Measurements from ENCODE around the gene ZNHIT3.

The ZNHIT3 gene

DNA sequence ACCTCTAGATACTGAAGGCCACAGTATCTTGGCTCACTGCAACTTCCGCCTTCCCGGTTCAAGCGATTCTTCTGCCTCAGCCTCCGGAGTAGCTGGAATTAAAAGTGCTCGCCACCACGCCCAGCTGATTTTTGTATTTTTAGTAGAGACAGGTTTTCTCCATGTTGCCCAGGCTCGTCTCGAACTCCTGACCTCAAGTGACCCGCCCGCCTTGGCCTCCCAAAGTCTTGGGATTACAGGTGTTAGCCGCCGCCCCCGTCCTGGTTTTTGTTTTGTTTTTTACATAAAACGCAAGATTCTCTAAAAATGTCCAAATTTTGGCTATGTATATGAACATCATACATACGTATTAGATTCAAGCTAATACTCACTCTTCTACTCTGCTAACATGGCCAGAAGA, 56.3 kb downstream of the ZNHIT3 start:
- TF ChIP-seq, protein P1, sequence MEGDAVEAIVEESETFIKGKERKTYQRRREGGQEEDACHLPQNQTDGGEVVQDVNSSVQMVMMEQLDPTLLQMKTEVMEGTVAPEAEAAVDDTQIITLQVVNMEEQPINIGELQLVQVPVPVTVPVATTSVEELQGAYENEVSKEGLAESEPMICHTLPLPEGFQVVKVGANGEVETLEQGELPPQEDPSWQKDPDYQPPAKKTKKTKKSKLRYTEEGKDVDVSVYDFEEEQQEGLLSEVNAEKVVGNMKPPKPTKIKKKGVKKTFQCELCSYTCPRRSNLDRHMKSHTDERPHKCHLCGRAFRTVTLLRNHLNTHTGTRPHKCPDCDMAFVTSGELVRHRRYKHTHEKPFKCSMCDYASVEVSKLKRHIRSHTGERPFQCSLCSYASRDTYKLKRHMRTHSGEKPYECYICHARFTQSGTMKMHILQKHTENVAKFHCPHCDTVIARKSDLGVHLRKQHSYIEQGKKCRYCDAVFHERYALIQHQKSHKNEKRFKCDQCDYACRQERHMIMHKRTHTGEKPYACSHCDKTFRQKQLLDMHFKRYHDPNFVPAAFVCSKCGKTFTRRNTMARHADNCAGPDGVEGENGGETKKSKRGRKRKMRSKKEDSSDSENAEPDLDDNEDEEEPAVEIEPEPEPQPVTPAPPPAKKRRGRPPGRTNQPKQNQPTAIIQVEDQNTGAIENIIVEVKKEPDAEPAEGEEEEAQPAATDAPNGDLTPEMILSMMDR (IDR thresholded peaks at IDR 0.05; ENCODE audit: low read depth, low read length, missing control alignments), result no peak
- DNase-seq (ENCODE audit: low read depth), result no peak

DNA sequence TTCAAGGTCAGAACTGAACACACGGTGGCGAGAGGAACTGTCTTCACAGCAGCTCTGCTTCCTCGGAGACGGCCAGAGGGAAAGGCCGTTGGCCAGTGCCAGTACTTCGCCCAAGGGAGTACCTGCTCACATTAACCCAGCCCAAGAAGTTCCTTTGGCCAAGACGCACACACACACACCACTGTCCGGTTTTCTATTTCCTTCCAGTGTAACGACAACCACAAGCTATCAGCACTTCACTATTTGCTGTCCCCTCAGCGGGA, 57.5 kb downstream of the ZNHIT3 start:
- DNase-seq (ENCODE audit: low read depth), result peak; percentile 35
- TF ChIP-seq, protein P1 (IDR thresholded peaks at IDR 0.05; ENCODE audit: low read depth, low read length, missing control alignments), result no peak
- H3K4me3 ChIP-seq (ENCODE audit: low read depth, low read length), result peak overlapping the region; percentile 90

More for the DNA sequence above, 56.3 kb downstream of the ZNHIT3 start:
- no peak overlapping the region for H3K4me3 ChIP-seq (ENCODE audit: low read depth, low read length)

DNA sequence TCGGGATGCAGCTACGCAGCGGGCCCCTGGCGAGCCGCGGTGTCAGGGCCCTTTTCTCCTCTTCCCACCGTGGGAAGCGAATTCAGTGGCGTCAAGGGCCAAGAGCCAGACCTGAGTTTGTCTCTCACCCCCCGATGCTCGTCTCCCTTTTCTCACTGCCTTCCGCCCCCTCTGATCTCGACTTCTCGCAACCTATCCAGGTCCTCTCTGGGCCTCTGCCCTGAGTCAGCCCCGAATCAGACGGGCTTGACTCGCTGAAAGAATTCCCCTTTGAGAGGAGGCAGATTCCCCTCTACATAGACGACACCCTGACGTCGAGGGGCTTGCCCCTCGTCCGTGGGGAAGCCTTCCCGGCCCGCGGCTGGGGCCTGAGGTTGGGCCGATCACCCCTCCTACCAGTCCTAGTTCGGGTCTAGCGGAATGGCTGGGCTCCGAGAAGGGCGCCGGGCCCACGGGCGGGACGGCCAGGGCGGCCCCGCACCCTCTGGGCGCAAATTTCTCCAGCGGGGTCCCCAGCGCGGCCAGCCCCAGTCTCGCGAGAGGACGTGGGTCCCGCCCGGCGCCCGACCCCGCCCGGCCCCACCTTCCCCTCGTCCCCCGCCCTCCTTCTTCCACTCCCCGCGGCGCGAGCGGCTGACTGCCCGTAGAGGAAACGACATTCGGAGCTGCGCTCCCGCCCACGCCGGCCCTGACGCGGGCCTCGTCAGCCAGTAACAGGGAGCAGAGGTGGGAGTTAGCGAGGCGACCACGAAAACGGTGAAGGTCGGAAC, 58.0 kb downstream of the ZNHIT3 start, which contains the start of gene GGNBP2:
Gene GGNBP2, plus strand, starts transcription at position 613 of the 770 bp plus-strand sequence. CDS start 806 bp downstream, outside the sequence.
- peak within 1 kb of the TSS; percentile 90 for H3K4me3 ChIP-seq (ENCODE audit: low read depth, low read length)
- DNase-seq (ENCODE audit: low read depth), result peak; percentile 55
- TF ChIP-seq, protein P1 (IDR thresholded peaks at IDR 0.05; ENCODE audit: low read depth, low read length, missing control alignments), result no peak

DNA sequence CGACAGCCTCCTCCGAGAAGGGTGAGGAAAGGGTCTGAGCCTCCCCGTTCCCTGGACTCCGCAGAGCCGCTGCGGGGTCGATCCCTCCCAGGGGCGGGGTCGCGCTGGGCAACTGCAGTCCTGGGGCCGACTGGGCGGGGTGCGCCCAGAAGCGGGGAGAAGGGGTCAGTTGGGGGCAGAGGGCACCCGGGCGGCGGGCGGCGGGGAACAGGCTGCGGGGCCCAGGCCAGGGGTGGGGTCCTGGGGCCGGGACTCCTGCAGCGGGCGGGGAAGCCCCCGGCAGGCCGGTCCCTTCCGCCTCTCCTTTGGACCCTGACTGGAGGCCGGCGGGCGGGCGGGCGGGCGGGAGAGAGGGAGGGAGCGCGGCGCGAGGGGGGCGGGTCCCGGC, 58.6 kb downstream of the ZNHIT3 start:
- no peak for DNase-seq (ENCODE audit: low read depth)
- peak overlapping the region; percentile 90 for H3K4me3 ChIP-seq (ENCODE audit: low read depth, low read length)
- TF ChIP-seq, protein P1 (IDR thresholded peaks at IDR 0.05; ENCODE audit: low read depth, low read length, missing control alignments), result no peak

All from GM12864 (cell line).